ENCODE data around the gene FOXP2. TPM values are rescaled to one million over a fixed set of nuclear protein-coding genes. Genes with fewer than 3 reads are reported as not detected.

The FOXP2 gene
- total and polyA plus RNA-seq, 9 of the 15 experiments (the other 6 are each of a cell fraction or from before 2014, with no cell fraction given) = not detected

GRCh38 chr7:114369294-114369693, 45.3 kb upstream of the FOXP2 start:
- in situ Hi-C loops (cut with MboI) = no loop called here
- DNase-seq (ENCODE audit: extremely low read depth in 1 of 4, low spot score in 3 of 4) = no peak
- no peak overlapping the region for H2AFZ ChIP-seq (ENCODE audit: low read depth, low read length)
- no peaks in the 10 kb centered on the region for H4K20me1 ChIP-seq (replicated peaks; ENCODE audit: control insufficient read depth, insufficient read depth, low read length)
- H3K9ac ChIP-seq (ENCODE audit: insufficient read depth in 1 of 2, low read depth in 2 of 2, low read length in 2 of 2) = no peak overlapping the region
- 0% methylated on average over 2 of the region's 2 CpGs for WGBS (ENCODE audit: insufficient coverage, low coverage, missing lambda C conversion rate)
- TF ChIP-seq ZSCAN29 (IDR thresholded peaks at IDR 0.05) (no peak), TCF15 (CRISPR knock-in tag; IDR thresholded peaks at IDR 0.05) (no peak), MAFG (tag; conservative IDR thresholded peaks at IDR 0.05) (no peak), FUS (optimal IDR thresholded peaks at IDR 0.05; ENCODE audit: low read depth, low read length) (no peak), MECOM (CRISPR knock-in tag; IDR thresholded peaks at IDR 0.05) (no peak), HDAC2 (IDR thresholded peaks at IDR 0.05) (no peak), PKNOX1 (IDR thresholded peaks at IDR 0.05) (no peak), GTF3C2 (IDR thresholded peaks at IDR 0.05; ENCODE audit: borderline replicate concordance, extremely low read depth, insufficient read length) (no peak), ZNF324 (CRISPR knock-in tag; IDR thresholded peaks at IDR 0.05) (no peak)
- ChIA-PET CTCF (ENCODE audit: low intra/inter-chr PET ratio) (no interaction called here), POLR2A (no interaction called here)
- no peaks in the 10 kb centered on the region for H3K9me3 ChIP-seq (replicated peaks; ENCODE audit: control insufficient read depth, insufficient read depth, low read depth, low read length)
- no peaks in the 10 kb centered on the region for H3K27me3 ChIP-seq (ENCODE audit: control insufficient read depth in 2 of 2, insufficient read depth in 2 of 2, low read length in 2 of 2)
- no peak for ATAC-seq
- no peaks in the 10 kb centered on the region for H3K4me1 ChIP-seq (replicated peaks in 1 of 2; ENCODE audit: control insufficient read depth in 2 of 2, insufficient read depth in 2 of 2, low read length in 2 of 2)
- no peak overlapping the region for H3K4me2 ChIP-seq (ENCODE audit: insufficient read depth, low read length)
- BruUV-seq (replicated peaks) = no TSS peak
- H3K36me3 ChIP-seq (ENCODE audit: control insufficient read depth, insufficient read depth, low read length) = no peaks in the 10 kb centered on the region
- FAIRE-seq = no peak
- no peaks in the 10 kb centered on the region for H3K9me1 ChIP-seq (ENCODE audit: control insufficient read depth, insufficient read depth, low read length)
- no peaks in the 10 kb centered on the region for H3K79me2 ChIP-seq (ENCODE audit: control insufficient read depth, insufficient read depth, low read length)
- intact Hi-C loops (cut with micrococcal nuclease) = no loop called here
- H3K4me3 ChIP-seq = no peak overlapping the region
- no peak overlapping the region for H3K27ac ChIP-seq (ENCODE audit: extremely low read depth, low read depth, low read length)
